ENCODE results near the gene AGAP3.
A peak's percentile ranks its signal among the peaks of the same experiment; 100 is the strongest.

The AGAP3 gene

GRCh38 chr7:151129960-151130591 is 43.8 kb downstream of the AGAP3 start:
- H3K4me3 ChIP-seq (ENCODE audit: low read length): no peak overlapping the region
- peak; percentile 42 for DNase-seq (ENCODE audit: low read depth, low spot score)

- DNase-seq (ENCODE audit: low read depth, low spot score): no peak
- H3K4me3 ChIP-seq (ENCODE audit: low read length): no peak overlapping the region
Measured at GRCh38 chr7:151130741-151131157, 44.5 kb downstream of the AGAP3 start.

GRCh38 chr7:151131224-151131591 is 44.9 kb downstream of the AGAP3 start:
- no peak for DNase-seq (ENCODE audit: low read depth, low spot score)
- H3K4me3 ChIP-seq (ENCODE audit: low read length): no peak overlapping the region

GRCh38 chr7:151131592-151132293 is 45.5 kb downstream of the AGAP3 start:
- no peak for DNase-seq (ENCODE audit: low read depth, low spot score)
- H3K4me3 ChIP-seq (ENCODE audit: low read length): no peak overlapping the region

- DNase-seq (ENCODE audit: low read depth, low spot score): no peak
- H3K4me3 ChIP-seq (ENCODE audit: low read length): no peak overlapping the region
Measured at GRCh38 chr7:151132461-151133205, 46.4 kb downstream of the AGAP3 start.

- no peak for DNase-seq (ENCODE audit: low read depth, low spot score)
- H3K4me3 ChIP-seq (ENCODE audit: low read length): no peak overlapping the region
Measured at GRCh38 chr7:151133266-151133985, 47.2 kb downstream of the AGAP3 start.

- no peak for DNase-seq (ENCODE audit: low read depth, low spot score)
- no peak overlapping the region for H3K4me3 ChIP-seq (ENCODE audit: low read length)
Measured at GRCh38 chr7:151133986-151134742, 47.9 kb downstream of the AGAP3 start.

GRCh38 chr7:151134743-151135524 is 48.7 kb downstream of the AGAP3 start:
- DNase-seq (ENCODE audit: low read depth, low spot score): no peak
- no peak overlapping the region for H3K4me3 ChIP-seq (ENCODE audit: low read length)

GRCh38 chr7:151135525-151135845 is 49.2 kb downstream of the AGAP3 start:
- no peak for DNase-seq (ENCODE audit: low read depth, low spot score)
- H3K4me3 ChIP-seq (ENCODE audit: low read length): no peak overlapping the region

GRCh38 chr7:151135866-151136843 is 49.9 kb downstream of the AGAP3 start:
- DNase-seq (ENCODE audit: low read depth, low spot score): no peak
- H3K4me3 ChIP-seq (ENCODE audit: low read length): no peak overlapping the region

GRCh38 chr7:151137076-151137675 is 50.9 kb downstream of the AGAP3 start:
- DNase-seq (ENCODE audit: low read depth, low spot score): no peak
- no peak overlapping the region for H3K4me3 ChIP-seq (ENCODE audit: low read length)

- no peak overlapping the region for H3K4me3 ChIP-seq (ENCODE audit: low read length)
- no peak for DNase-seq (ENCODE audit: low read depth, low spot score)
Measured at GRCh38 chr7:151137791-151138152, 51.5 kb downstream of the AGAP3 start.

- H3K4me3 ChIP-seq (ENCODE audit: low read length): no peak overlapping the region
- DNase-seq (ENCODE audit: low read depth, low spot score): no peak
Measured at GRCh38 chr7:151138153-151138851, 52.0 kb downstream of the AGAP3 start.

- DNase-seq (ENCODE audit: low read depth, low spot score): no peak
- H3K4me3 ChIP-seq (ENCODE audit: low read length): no peak overlapping the region
Measured at GRCh38 chr7:151139071-151139790, 53.0 kb downstream of the AGAP3 start.

- no peak for DNase-seq (ENCODE audit: low read depth, low spot score)
- H3K4me3 ChIP-seq (ENCODE audit: low read length): no peak overlapping the region
Measured at GRCh38 chr7:151139791-151140190, 53.5 kb downstream of the AGAP3 start.

GRCh38 chr7:151140826-151141225 is 54.6 kb downstream of the AGAP3 start:
- H3K4me3 ChIP-seq (ENCODE audit: low read length): no peak overlapping the region
- no peak for DNase-seq (ENCODE audit: low read depth, low spot score)
